ENCODE data around the gene MYO7A. TPM values are rescaled to one million over a fixed set of nuclear protein-coding genes. Genes with fewer than 3 reads are reported as not detected.

Gene MYO7A
- total and polyA plus RNA-seq, 2 experiments from 2014 or later, result 1.8 to 5.4 TPM

DNA sequence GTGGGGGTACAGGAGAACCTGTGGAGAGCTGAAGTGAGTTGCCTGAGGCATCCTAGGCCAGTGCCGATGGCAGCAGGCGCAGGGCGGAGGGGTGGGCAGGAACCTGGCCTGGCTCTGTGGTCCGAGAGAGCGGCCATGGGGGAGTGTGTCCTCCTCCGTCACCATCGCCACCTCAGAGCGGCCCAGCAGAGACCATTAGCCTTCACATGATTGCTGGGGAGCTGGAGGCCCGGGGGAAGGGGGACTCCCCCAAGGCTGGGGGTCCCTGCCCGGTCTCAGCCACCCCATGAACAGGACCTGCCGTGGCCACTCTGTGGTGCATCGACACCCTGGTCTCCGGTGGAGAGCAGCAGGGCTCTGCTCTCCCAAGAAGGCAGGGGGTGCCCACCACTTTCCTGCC is 21.3 kb upstream of the MYO7A start (continued):
- TF ChIP-seq, protein P1, sequence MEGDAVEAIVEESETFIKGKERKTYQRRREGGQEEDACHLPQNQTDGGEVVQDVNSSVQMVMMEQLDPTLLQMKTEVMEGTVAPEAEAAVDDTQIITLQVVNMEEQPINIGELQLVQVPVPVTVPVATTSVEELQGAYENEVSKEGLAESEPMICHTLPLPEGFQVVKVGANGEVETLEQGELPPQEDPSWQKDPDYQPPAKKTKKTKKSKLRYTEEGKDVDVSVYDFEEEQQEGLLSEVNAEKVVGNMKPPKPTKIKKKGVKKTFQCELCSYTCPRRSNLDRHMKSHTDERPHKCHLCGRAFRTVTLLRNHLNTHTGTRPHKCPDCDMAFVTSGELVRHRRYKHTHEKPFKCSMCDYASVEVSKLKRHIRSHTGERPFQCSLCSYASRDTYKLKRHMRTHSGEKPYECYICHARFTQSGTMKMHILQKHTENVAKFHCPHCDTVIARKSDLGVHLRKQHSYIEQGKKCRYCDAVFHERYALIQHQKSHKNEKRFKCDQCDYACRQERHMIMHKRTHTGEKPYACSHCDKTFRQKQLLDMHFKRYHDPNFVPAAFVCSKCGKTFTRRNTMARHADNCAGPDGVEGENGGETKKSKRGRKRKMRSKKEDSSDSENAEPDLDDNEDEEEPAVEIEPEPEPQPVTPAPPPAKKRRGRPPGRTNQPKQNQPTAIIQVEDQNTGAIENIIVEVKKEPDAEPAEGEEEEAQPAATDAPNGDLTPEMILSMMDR (conservative IDR thresholded peaks at IDR 0.05; ENCODE audit: low read depth in 2 of 2), result no peak
- no peak for TF ChIP-seq EZH2phosphoT487 (IDR thresholded peaks at IDR 0.05; ENCODE audit: unreplicated experiment)
- no peak for TF ChIP-seq CREB1 (CRISPR knock-in tag; IDR thresholded peaks at IDR 0.05; ENCODE audit: low read depth)
- TF ChIP-seq, protein P2, sequence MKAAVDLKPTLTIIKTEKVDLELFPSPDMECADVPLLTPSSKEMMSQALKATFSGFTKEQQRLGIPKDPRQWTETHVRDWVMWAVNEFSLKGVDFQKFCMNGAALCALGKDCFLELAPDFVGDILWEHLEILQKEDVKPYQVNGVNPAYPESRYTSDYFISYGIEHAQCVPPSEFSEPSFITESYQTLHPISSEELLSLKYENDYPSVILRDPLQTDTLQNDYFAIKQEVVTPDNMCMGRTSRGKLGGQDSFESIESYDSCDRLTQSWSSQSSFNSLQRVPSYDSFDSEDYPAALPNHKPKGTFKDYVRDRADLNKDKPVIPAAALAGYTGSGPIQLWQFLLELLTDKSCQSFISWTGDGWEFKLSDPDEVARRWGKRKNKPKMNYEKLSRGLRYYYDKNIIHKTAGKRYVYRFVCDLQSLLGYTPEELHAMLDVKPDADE (IDR thresholded peaks at IDR 0.05), result no peak

DNA sequence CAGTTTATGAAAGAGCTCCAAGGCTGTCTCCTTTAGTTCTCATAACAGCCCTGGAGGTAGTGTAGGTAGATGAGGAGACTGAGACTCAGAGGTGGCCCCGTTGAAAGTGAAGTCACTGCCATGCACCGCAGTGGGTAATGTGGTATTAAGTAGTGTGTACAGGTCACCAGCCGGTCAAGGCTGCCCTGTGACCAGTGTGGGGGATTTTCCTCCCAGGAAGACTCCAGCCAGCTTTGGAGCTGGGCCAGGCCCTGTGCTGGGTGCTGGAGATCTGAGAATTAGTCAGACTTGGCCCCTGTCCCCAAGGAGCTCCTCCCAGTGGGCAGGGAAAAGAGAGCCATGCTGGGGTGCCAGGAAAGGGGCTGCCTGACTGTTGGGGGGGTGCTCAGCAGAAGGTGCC is 20.1 kb upstream of the MYO7A start:
- no peak overlapping the region for H2AFZ ChIP-seq
- peaks cover 10% of the 10 kb centered on the region for H3K27me3 Mint-ChIP-seq (ENCODE audit: insufficient read depth, low read depth, poor library complexity)
- H4K20me1 ChIP-seq (replicated peaks; ENCODE audit: insufficient read depth), result no peaks in the 10 kb centered on the region
- H3K36me3 ChIP-seq (ENCODE audit: insufficient read depth), result no peaks in the 10 kb centered on the region
- no peak for DNase-seq (ENCODE audit: low spot score)
- no peak overlapping the region for H3K27ac ChIP-seq (ENCODE audit: low read depth)
- no peak for ATAC-seq
- no peak overlapping the region for H3K27ac Mint-ChIP-seq
- H3K9me2 ChIP-seq (ENCODE audit: insufficient read depth), result no peaks in the 10 kb centered on the region
- H3K4me3 Mint-ChIP-seq, result no peak overlapping the region
- H3K4me1 ChIP-seq (ENCODE audit: insufficient read depth), result no peaks in the 10 kb centered on the region
- no peak overlapping the region for H3K4me3 ChIP-seq
- H3K27me3 ChIP-seq (ENCODE audit: insufficient read depth), result no peaks in the 10 kb centered on the region
- H3K4me2 ChIP-seq, result no peak overlapping the region
- no peaks in the 10 kb centered on the region for H3K79me2 ChIP-seq (replicated peaks; ENCODE audit: insufficient read depth)
- no peaks in the 10 kb centered on the region for H3K9me3 Mint-ChIP-seq
- no peaks in the 10 kb centered on the region; the same call in 2 of the 3 replicates for H3K4me1 Mint-ChIP-seq
- H3F3A ChIP-seq (replicated peaks; ENCODE audit: low read depth), result no peaks in the 10 kb centered on the region
- H3K36me3 Mint-ChIP-seq (ENCODE audit: low read depth), result no peaks in the 10 kb centered on the region; the same call in 2 of the 3 replicates
- TF ChIP-seq EZH2 (IDR thresholded peaks at IDR 0.05; ENCODE audit: low read depth, unreplicated experiment) (no peak), JUNB (IDR thresholded peaks at IDR 0.05; ENCODE audit: unreplicated experiment) (no peak), ZNF331 (CRISPR knock-in tag; IDR thresholded peaks at IDR 0.05; ENCODE audit: low read depth) (no peak), STAT1 (IDR thresholded peaks at IDR 0.05; ENCODE audit: unreplicated experiment) (no peak), POLR2AphosphoS5 (IDR thresholded peaks at IDR 0.05; ENCODE audit: low read depth) (no peak), EZH2phosphoT487 (IDR thresholded peaks at IDR 0.05; ENCODE audit: unreplicated experiment) (no peak), NANOG (IDR thresholded peaks at IDR 0.05; ENCODE audit: borderline replicate concordance) (no peak)
- TF ChIP-seq, protein P3, sequence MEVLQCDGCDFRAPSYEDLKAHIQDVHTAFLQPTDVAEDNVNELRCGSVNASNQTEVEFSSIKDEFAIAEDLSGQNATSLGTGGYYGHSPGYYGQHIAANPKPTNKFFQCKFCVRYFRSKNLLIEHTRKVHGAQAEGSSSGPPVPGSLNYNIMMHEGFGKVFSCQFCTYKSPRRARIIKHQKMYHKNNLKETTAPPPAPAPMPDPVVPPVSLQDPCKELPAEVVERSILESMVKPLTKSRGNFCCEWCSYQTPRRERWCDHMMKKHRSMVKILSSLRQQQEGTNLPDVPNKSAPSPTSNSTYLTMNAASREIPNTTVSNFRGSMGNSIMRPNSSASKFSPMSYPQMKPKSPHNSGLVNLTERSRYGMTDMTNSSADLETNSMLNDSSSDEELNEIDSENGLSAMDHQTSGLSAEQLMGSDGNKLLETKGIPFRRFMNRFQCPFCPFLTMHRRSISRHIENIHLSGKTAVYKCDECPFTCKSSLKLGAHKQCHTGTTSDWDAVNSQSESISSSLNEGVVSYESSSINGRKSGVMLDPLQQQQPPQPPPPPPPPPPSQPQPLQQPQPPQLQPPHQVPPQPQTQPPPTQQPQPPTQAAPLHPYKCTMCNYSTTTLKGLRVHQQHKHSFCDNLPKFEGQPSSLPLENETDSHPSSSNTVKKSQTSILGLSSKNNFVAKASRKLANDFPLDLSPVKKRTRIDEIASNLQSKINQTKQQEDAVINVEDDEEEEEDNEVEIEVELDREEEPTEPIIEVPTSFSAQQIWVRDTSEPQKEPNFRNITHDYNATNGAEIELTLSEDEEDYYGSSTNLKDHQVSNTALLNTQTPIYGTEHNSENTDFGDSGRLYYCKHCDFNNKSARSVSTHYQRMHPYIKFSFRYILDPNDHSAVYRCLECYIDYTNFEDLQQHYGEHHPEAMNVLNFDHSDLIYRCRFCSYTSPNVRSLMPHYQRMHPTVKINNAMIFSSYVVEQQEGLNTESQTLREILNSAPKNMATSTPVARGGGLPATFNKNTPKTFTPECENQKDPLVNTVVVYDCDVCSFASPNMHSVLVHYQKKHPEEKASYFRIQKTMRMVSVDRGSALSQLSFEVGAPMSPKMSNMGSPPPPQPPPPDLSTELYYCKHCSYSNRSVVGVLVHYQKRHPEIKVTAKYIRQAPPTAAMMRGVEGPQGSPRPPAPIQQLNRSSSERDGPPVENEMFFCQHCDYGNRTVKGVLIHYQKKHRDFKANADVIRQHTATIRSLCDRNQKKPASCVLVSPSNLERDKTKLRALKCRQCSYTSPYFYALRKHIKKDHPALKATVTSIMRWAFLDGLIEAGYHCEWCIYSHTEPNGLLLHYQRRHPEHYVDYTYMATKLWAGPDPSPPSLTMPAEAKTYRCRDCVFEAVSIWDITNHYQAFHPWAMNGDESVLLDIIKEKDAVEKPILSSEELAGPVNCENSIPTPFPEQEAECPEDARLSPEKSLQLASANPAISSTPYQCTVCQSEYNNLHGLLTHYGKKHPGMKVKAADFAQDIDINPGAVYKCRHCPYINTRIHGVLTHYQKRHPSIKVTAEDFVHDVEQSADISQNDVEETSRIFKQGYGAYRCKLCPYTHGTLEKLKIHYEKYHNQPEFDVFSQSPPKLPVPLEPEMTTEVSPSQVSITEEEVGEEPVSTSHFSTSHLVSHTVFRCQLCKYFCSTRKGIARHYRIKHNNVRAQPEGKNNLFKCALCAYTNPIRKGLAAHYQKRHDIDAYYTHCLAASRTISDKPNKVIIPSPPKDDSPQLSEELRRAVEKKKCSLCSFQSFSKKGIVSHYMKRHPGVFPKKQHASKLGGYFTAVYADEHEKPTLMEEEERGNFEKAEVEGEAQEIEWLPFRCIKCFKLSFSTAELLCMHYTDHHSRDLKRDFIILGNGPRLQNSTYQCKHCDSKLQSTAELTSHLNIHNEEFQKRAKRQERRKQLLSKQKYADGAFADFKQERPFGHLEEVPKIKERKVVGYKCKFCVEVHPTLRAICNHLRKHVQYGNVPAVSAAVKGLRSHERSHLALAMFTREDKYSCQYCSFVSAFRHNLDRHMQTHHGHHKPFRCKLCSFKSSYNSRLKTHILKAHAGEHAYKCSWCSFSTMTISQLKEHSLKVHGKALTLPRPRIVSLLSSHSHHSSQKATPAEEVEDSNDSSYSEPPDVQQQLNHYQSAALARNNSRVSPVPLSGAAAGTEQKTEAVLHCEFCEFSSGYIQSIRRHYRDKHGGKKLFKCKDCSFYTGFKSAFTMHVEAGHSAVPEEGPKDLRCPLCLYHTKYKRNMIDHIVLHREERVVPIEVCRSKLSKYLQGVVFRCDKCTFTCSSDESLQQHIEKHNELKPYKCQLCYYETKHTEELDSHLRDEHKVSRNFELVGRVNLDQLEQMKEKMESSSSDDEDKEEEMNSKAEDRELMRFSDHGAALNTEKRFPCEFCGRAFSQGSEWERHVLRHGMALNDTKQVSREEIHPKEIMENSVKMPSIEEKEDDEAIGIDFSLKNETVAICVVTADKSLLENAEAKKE (CRISPR knock-in tag; IDR thresholded peaks at IDR 0.05), result no peak
- TF ChIP-seq, protein P2 (IDR thresholded peaks at IDR 0.05), result no peak
- TF ChIP-seq, protein P4, sequence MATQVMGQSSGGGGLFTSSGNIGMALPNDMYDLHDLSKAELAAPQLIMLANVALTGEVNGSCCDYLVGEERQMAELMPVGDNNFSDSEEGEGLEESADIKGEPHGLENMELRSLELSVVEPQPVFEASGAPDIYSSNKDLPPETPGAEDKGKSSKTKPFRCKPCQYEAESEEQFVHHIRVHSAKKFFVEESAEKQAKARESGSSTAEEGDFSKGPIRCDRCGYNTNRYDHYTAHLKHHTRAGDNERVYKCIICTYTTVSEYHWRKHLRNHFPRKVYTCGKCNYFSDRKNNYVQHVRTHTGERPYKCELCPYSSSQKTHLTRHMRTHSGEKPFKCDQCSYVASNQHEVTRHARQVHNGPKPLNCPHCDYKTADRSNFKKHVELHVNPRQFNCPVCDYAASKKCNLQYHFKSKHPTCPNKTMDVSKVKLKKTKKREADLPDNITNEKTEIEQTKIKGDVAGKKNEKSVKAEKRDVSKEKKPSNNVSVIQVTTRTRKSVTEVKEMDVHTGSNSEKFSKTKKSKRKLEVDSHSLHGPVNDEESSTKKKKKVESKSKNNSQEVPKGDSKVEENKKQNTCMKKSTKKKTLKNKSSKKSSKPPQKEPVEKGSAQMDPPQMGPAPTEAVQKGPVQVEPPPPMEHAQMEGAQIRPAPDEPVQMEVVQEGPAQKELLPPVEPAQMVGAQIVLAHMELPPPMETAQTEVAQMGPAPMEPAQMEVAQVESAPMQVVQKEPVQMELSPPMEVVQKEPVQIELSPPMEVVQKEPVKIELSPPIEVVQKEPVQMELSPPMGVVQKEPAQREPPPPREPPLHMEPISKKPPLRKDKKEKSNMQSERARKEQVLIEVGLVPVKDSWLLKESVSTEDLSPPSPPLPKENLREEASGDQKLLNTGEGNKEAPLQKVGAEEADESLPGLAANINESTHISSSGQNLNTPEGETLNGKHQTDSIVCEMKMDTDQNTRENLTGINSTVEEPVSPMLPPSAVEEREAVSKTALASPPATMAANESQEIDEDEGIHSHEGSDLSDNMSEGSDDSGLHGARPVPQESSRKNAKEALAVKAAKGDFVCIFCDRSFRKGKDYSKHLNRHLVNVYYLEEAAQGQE (IDR thresholded peaks at IDR 0.05; ENCODE audit: unreplicated experiment), result no peak
